ENCODE results near the gene POR. TPM values are rescaled to one million over a fixed set of nuclear protein-coding genes. Genes with fewer than 3 reads are reported as not detected.

The POR gene
- total and polyA plus RNA-seq, 2 of the 8 experiments (the other 6 are each of a cell fraction or from before 2014, with no cell fraction given): 98.7 to 144 TPM

GRCh38 chr7:75958802-75959543, 44.0 kb downstream of the POR start:
- H2BK5ac ChIP-seq (ENCODE audit: low read depth, low read length): no peak overlapping the region
- no peak overlapping the region for H2BK20ac ChIP-seq (ENCODE audit: low read length)
- no peaks in the 10 kb centered on the region for H3K27me3 ChIP-seq (replicated peaks in 1 of 4; ENCODE audit: control insufficient read depth in 3 of 4, extremely low read depth in 1 of 4, insufficient read depth in 3 of 4, low read length in 3 of 4)
- H3K14ac ChIP-seq (ENCODE audit: insufficient read length): no peak overlapping the region
- H3K23ac ChIP-seq (ENCODE audit: insufficient read length): no peak overlapping the region
- TF ChIP-seq FOSL1 (IDR thresholded peaks at IDR 0.05; ENCODE audit: insufficient read depth, low read depth, low read length) (no peak), KDM4A (IDR thresholded peaks at IDR 0.05; ENCODE audit: low read depth, low read length, severe bottlenecking) (no peak), SP1 (IDR thresholded peaks at IDR 0.05; ENCODE audit: low read depth, low read length) (no peak), CTBP2 (IDR thresholded peaks at IDR 0.05; ENCODE audit: borderline replicate concordance, insufficient read depth, insufficient read length, low read length) (no peak), RXRA (IDR thresholded peaks at IDR 0.05; ENCODE audit: insufficient read depth, low read depth, low read length) (no peak), CREB1 (IDR thresholded peaks at IDR 0.05) (no peak), EP300 (IDR thresholded peaks at IDR 0.05; ENCODE audit: borderline replicate concordance in 1 of 2, low read depth in 2 of 2, low read length in 2 of 2) (no peak), MAFK (IDR thresholded peaks at IDR 0.05; ENCODE audit: low read depth, low read length) (no peak), BCL11A (IDR thresholded peaks at IDR 0.05; ENCODE audit: low read depth in 2 of 2, low read length in 2 of 2) (no peak), YY1 (IDR thresholded peaks at IDR 0.05; ENCODE audit: low read depth, low read length) (no peak)
- 93% methylated on average over 9 of the region's 9 CpGs; no CpG with 5 or more reads in 1 of the 2 experiments for WGBS, 2 experiments (ENCODE audit: extremely low coverage in 1 of 2, insufficient coverage in 1 of 2, insufficient read length in 1 of 2, insufficient replicate concordance in 2 of 2, low coverage in 1 of 2, low lambda C conversion rate in 2 of 2, missing lambda C conversion rate in 1 of 2)
- H3K9me3 ChIP-seq (ENCODE audit: insufficient read depth in 2 of 2, low read depth in 1 of 2, low read length in 1 of 2): no peaks in the 10 kb centered on the region
- H4K20me1 ChIP-seq (replicated peaks in 1 of 2; ENCODE audit: control insufficient read depth in 1 of 2, insufficient read depth in 2 of 2, low read length in 2 of 2): peaks cover 5 to 6% of the 10 kb centered on the region in 2 experiments
- CTCF ChIA-PET (ENCODE audit: partially characterized antibody): interaction anchor here (1.1 to 2.9 kb wide), 3 partner anchors 11 to 31 kb away, joined by 3 to 9 read pairs (median 4); no protein-coding TSS in a partner anchor
- no peak overlapping the region for H3K4me2 ChIP-seq (ENCODE audit: insufficient read depth in 1 of 2, low read depth in 2 of 2, low read length in 2 of 2)
- no peak overlapping the region for H3K9ac ChIP-seq (replicated peaks in 1 of 4; ENCODE audit: extremely low read depth in 1 of 4, low read depth in 3 of 4, low read length in 3 of 4)
- no peak overlapping the region for H4K8ac ChIP-seq (ENCODE audit: extremely low read depth, insufficient read depth, low read length)
- H3K4me1 ChIP-seq (replicated peaks in 1 of 4; ENCODE audit: control insufficient read depth in 3 of 4, insufficient read depth in 4 of 4, low read length in 3 of 4): peaks cover 2 to 11% (median 4%) of the 10 kb centered on the region in 4 experiments
- no peak overlapping the region for H2AK5ac ChIP-seq (ENCODE audit: low read depth, low read length)
- H3K18ac ChIP-seq (ENCODE audit: extremely low read depth, low read length): no peak overlapping the region
- H2BK12ac ChIP-seq (ENCODE audit: low read depth, low read length): no peak overlapping the region
- DNase-seq (ENCODE audit: low read depth in 1 of 2, low spot score in 2 of 2): no peak
- H2BK15ac ChIP-seq (ENCODE audit: low read length): no peak overlapping the region
- peaks cover 5 to 36% (median 13%) of the 10 kb centered on the region in 4 experiments; a peak in 6 of 8 replicates for H3K36me3 ChIP-seq (ENCODE audit: control insufficient read depth in 2 of 4, insufficient read depth in 4 of 4, low read length in 3 of 4)
- FAIRE-seq: no peak
- no peak overlapping the region for H3K4me3 ChIP-seq (ENCODE audit: extremely low read depth in 1 of 4, insufficient read depth in 2 of 4, low read depth in 3 of 4, low read length in 4 of 4)
- POLR2A ChIA-PET (ENCODE audit: partially characterized antibody): interaction anchor here (1.6 to 4.2 kb wide), 2 partner anchors 17 to 44 kb away, joined by 3 to 24 read pairs; partner anchors contain the start of gene POR
- H2AFZ ChIP-seq (ENCODE audit: low read length): no peak overlapping the region
- no peak overlapping the region for H3K56ac ChIP-seq (replicated peaks; ENCODE audit: insufficient read length, low read depth, low read length)
- H4K91ac ChIP-seq (replicated peaks; ENCODE audit: insufficient read length, low read length): no peak overlapping the region
- H4K5ac ChIP-seq (ENCODE audit: insufficient read length, low read depth, low read length): no peak overlapping the region
- H3K4ac ChIP-seq (replicated peaks; ENCODE audit: insufficient read length, low read depth, low read length): no peak overlapping the region
- H2BK120ac ChIP-seq (replicated peaks; ENCODE audit: low read depth, low read length): no peak overlapping the region
- no peaks in the 10 kb centered on the region; a peak in 1 of 4 replicates for H3K79me2 ChIP-seq (ENCODE audit: control insufficient read depth in 1 of 2, insufficient read depth in 2 of 2, low read length in 2 of 2)
- no peaks in the 10 kb centered on the region; the same call in 1 of the 2 replicates for H3K79me1 ChIP-seq (ENCODE audit: low read depth, low read length)
- H3K23me2 ChIP-seq (ENCODE audit: low read depth, low read length): no peaks in the 10 kb centered on the region
- no peak overlapping the region for H3K27ac ChIP-seq (ENCODE audit: low read depth, low read length)
